Neural progenitor cell (in vitro differentiated cells): Measurements from ENCODE around the gene ASCL5. TPM values are rescaled to one million over a fixed set of nuclear protein-coding genes. Genes with fewer than 3 reads are reported as not detected.

Experiments used
- DNase-seq: peaks from one replicate; pipeline ENCODE4 v3.0.0-alpha.2; 2016; ENCODE audit warnings: low spot score
- H2AFZ ChIP-seq: fragments of 200-600 bp; sonication (generic); replicated peaks from 2 replicates; pipeline ENCODE4 v1.6.1; 2016; ENCODE audit warnings: antibody characterized with exemption
- H3F3A ChIP-seq: fragments of 200-600 bp; sonication (generic); 2 replicates; pipeline ENCODE4 v1.6.1; 2016; ENCODE audit warnings: antibody characterized with exemption, low read depth
- H3K27ac ChIP-seq: fragments of 200-600 bp; sonication (generic); 2 replicates; pipeline ENCODE4 v1.5.1; 2016; ENCODE audit warnings: mild to moderate bottlenecking
- H3K27me3 ChIP-seq: fragments of 200-600 bp; sonication (generic); 2 replicates; pipeline ENCODE4 v1.6.1; 2016; ENCODE audit warnings: mild to moderate bottlenecking, moderate library complexity
- H3K36me3 ChIP-seq: fragments of 200-600 bp; sonication (generic); 2 replicates; pipeline ENCODE4 v1.5.1; 2016
- H3K4me1 ChIP-seq: fragments of 200-600 bp; sonication (generic); 2 replicates; pipeline ENCODE4 v1.6.1; 2016; ENCODE audit warnings: mixed run types
- H3K4me2 ChIP-seq: fragments of 200-600 bp; sonication (generic); 2 replicates; pipeline ENCODE4 v1.6.1; 2016
- H3K4me3 ChIP-seq: fragments of 200-600 bp; sonication (generic); 2 replicates; pipeline ENCODE4 v1.5.1; 2016
- H3K79me2 ChIP-seq: fragments of 200-600 bp; sonication (generic); 2 replicates; pipeline ENCODE4 v1.6.1; 2016; ENCODE audit warnings: low read depth
- H3K9ac ChIP-seq: fragments of 200-600 bp; sonication (generic); 2 replicates; pipeline ENCODE4 v1.6.1; 2016
- H3K9me3 ChIP-seq: fragments of 200-600 bp; sonication (generic); 2 replicates; pipeline ENCODE4 v1.5.1; 2016; ENCODE audit warnings: low read depth
- H4K20me1 ChIP-seq: fragments of 200-600 bp; sonication (generic); 2 replicates; pipeline ENCODE4 v1.6.1; 2016; ENCODE audit warnings: low read depth
- H3K27ac Mint-ChIP-seq: 3 replicates; pipeline ENCODE4 v1.8.0; 2021; ENCODE audit warnings: mixed read lengths
- H3K27me3 Mint-ChIP-seq: 2 replicates; pipeline ENCODE4 v1.8.0; 2022; ENCODE audit warnings: low read depth, mild to moderate bottlenecking, inconsistent platforms, moderate library complexity, mixed read lengths; ENCODE audit not compliant: insufficient read depth
- H3K36me3 Mint-ChIP-seq: 3 replicates; pipeline ENCODE4 v1.8.0; 2021; ENCODE audit warnings: mixed read lengths
- H3K4me1 Mint-ChIP-seq: 3 replicates; pipeline ENCODE4 v1.8.0; 2021; ENCODE audit warnings: mixed read lengths
- H3K4me3 Mint-ChIP-seq: 3 replicates; pipeline ENCODE4 v1.8.0; 2021; ENCODE audit warnings: mild to moderate bottlenecking, moderate library complexity, mixed read lengths
- H3K9me3 Mint-ChIP-seq: 3 replicates; pipeline ENCODE4 v1.8.0; 2020; ENCODE audit warnings: mixed read lengths
- EZH2 ChIP-seq: fragments of 200-600 bp; sonication (generic); IDR thresholded peaks from 2 replicates; pipeline ENCODE4 v1.6.1; 2017; ENCODE audit warnings: antibody characterized with exemption, mild to moderate bottlenecking, moderate library complexity
- EZH2phosphoT487 ChIP-seq: fragments of 200-600 bp; sonication (generic); IDR thresholded peaks from 2 replicates; pipeline ENCODE4 v1.6.1; 2017; ENCODE audit warnings: antibody characterized with exemption
- total RNA-seq: library from RNA; depleted of rRNA; stranded (reverse); fragments of >200 nt; gene quantifications from 2 replicates; pipeline ENCODE4 v1.2.3, GENCODE V29; 2015; ENCODE audit warnings: low replicate concordance
- TF ChIP-seq, protein P1 (sequence below): fragments of 200-600 bp; sonication (generic); IDR thresholded peaks from 2 replicates; pipeline ENCODE4 v1.5.1; 2017; ENCODE audit warnings: antibody characterized with exemption, mild to moderate bottlenecking

ASCL5 gene
- total RNA-seq, 1 donor from 2014 or later = not detected

DNA sequence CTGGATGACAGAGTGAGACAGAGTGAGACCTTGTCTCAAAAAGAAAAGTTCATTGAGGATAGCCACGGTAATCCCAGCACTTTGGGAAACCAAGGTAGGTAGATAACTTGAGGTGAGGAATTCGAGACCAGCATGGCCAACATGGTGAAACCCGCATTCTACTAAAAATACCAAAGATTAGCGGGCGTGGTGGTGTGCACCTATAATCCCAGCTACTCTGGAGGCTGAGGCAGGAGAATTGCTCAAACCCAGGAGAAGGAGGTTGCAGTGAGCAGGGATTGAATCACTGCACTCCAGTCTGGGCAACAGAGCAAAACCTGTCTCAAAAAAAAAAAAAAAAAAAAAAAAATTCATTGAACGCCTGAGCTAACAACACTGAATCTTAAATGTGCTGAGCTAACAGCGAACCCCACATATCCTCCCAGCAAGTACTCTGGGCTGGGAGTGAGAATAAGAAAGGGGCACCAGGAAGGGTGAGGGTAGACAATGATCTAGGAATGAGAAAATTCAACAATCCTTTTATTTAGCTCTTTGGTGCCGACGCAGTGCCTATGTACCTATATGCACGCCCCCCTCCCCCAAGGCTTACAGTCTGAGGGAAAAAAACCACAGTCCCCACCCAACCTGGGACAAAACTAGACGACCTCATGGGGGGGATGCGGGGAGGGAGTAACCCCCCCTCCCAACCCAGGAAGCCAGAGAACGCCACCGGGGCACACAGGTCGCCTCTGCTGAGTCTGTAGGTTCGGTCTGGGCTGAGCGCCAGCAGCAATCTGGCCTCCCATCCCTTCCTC is 13.3 kb downstream of the ASCL5 start:
- H3K4me3 ChIP-seq = no peak overlapping the region
- H3K4me2 ChIP-seq = peak overlapping the region; percentile 26
- H3K27ac Mint-ChIP-seq = peak overlapping the region; percentile 83
- H4K20me1 ChIP-seq = no peaks in the 10 kb centered on the region
- peaks cover 43% of the 10 kb centered on the region for H3K4me1 Mint-ChIP-seq
- H3K27me3 Mint-ChIP-seq = peaks cover 8% of the 10 kb centered on the region
- H3F3A ChIP-seq = no peaks in the 10 kb centered on the region
- no peaks in the 10 kb centered on the region for H3K9me3 Mint-ChIP-seq
- TF ChIP-seq EZH2 (no peak), EZH2phosphoT487 (no peak)
- TF ChIP-seq, protein P1, sequence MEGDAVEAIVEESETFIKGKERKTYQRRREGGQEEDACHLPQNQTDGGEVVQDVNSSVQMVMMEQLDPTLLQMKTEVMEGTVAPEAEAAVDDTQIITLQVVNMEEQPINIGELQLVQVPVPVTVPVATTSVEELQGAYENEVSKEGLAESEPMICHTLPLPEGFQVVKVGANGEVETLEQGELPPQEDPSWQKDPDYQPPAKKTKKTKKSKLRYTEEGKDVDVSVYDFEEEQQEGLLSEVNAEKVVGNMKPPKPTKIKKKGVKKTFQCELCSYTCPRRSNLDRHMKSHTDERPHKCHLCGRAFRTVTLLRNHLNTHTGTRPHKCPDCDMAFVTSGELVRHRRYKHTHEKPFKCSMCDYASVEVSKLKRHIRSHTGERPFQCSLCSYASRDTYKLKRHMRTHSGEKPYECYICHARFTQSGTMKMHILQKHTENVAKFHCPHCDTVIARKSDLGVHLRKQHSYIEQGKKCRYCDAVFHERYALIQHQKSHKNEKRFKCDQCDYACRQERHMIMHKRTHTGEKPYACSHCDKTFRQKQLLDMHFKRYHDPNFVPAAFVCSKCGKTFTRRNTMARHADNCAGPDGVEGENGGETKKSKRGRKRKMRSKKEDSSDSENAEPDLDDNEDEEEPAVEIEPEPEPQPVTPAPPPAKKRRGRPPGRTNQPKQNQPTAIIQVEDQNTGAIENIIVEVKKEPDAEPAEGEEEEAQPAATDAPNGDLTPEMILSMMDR = no peak
- no peaks in the 10 kb centered on the region for H3K36me3 Mint-ChIP-seq
- H3K4me3 Mint-ChIP-seq = peak overlapping the region; percentile 89
- H3K27ac ChIP-seq = no peak overlapping the region
- no peaks in the 10 kb centered on the region for H3K36me3 ChIP-seq
- no peaks in the 10 kb centered on the region for H3K79me2 ChIP-seq
- peaks cover 52% of the 10 kb centered on the region for H3K27me3 ChIP-seq
- H3K9ac ChIP-seq = no peak overlapping the region
- DNase-seq = no peak
- no peak overlapping the region for H2AFZ ChIP-seq
- H3K9me3 ChIP-seq = no peaks in the 10 kb centered on the region
- peaks cover 15% of the 10 kb centered on the region for H3K4me1 ChIP-seq

DNA sequence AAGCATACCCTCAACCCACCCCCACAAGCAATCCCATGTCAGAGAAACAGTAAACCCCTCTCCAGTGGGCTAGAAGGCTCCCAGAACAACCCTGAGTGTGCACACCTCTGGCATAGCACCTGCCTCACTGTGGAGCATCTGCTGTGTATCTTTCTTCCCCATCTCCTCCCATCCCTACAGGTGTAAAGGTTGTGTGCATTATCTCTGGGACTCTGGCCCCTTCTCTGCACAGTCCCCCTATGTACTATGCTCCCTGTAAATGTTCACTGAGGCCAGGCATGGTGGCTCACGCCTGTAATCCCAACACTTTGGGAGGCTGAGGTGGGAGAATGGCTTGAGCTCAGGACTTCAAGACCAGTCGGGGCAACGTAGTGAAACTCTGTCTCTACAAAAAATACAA is 14.1 kb downstream of the ASCL5 start:
- Histone ChIP-seq H3K9me3 (no peaks in the 10 kb centered on the region), H3K4me1 (peaks cover 21% of the 10 kb centered on the region), H3K4me3 (no peak overlapping the region), H3K27me3 (peaks cover 45% of the 10 kb centered on the region), H3K79me2 (no peaks in the 10 kb centered on the region), H3F3A (no peaks in the 10 kb centered on the region), H3K27ac (no peak overlapping the region), H3K9ac (no peak overlapping the region), H3K4me2 (no peak overlapping the region), H4K20me1 (no peaks in the 10 kb centered on the region), H2AFZ (no peak overlapping the region), H3K36me3 (no peaks in the 10 kb centered on the region)
- no peaks in the 10 kb centered on the region for H3K9me3 Mint-ChIP-seq
- H3K4me3 Mint-ChIP-seq = peak overlapping the region; percentile 63
- H3K27ac Mint-ChIP-seq = peak overlapping the region; percentile 83
- DNase-seq = no peak
- TF ChIP-seq, protein P1 = no peak
- TF ChIP-seq EZH2 = no peak
- TF ChIP-seq EZH2phosphoT487 = no peak
- peaks cover 8% of the 10 kb centered on the region for H3K27me3 Mint-ChIP-seq
- H3K4me1 Mint-ChIP-seq = peaks cover 49% of the 10 kb centered on the region
- H3K36me3 Mint-ChIP-seq = no peaks in the 10 kb centered on the region

DNA sequence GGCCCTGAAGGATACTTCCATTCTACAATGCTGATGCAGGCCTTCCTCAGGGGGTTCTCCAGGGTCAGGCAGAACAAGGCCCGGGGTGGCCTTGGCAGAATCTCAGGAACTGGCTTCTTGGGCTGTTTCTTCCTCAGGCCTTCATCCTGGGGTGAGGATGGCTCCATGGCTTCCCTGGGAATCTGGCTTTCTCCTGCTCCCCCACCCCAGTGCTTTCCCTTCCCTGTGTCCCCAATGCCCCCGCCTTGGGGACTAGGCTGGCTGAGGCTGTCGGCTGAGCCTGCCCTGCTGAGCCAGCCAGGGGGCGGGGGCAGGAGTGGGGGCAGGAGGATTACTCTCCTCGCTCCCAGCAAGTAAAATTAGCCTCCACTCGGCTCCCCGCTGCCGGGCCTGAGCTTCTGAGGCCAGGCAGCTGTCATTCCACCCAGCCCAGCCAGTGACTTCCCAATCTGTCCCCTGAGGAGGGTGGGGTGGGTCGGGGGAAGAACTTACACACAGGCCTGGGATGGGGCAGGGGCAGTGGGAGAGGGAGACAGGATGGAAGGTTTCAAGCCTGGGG is 14.7 kb downstream of the ASCL5 start, which contains the start of gene CACNA1S:
Gene CACNA1S (minus strand): TSS at position 254 of the 559 bp plus-strand sequence. CDS start 87 bp downstream, at position 167.
- Histone ChIP-seq H3K9me3 (no peaks in the 10 kb centered on the region), H3K27me3 (peaks cover 38% of the 10 kb centered on the region), H3K27ac (no peak within 1 kb of the TSS), H3K79me2 (no peaks in the 10 kb centered on the region), H3K4me3 (no peak within 1 kb of the TSS), H3F3A (no peaks in the 10 kb centered on the region), H2AFZ (peak within 1 kb of the TSS; percentile 10), H3K36me3 (no peaks in the 10 kb centered on the region), H4K20me1 (no peaks in the 10 kb centered on the region), H3K4me1 (peaks cover 21% of the 10 kb centered on the region), H3K9ac (no peak within 1 kb of the TSS), H3K4me2 (no peak within 1 kb of the TSS)
- H3K9me3 Mint-ChIP-seq = no peaks in the 10 kb centered on the region
- peaks cover 56% of the 10 kb centered on the region for H3K4me1 Mint-ChIP-seq
- TF ChIP-seq EZH2 (no peak), EZH2phosphoT487 (no peak)
- TF ChIP-seq, protein P1 = no peak
- peaks cover 8% of the 10 kb centered on the region for H3K27me3 Mint-ChIP-seq
- no peaks in the 10 kb centered on the region for H3K36me3 Mint-ChIP-seq
- H3K4me3 Mint-ChIP-seq = peak within 1 kb of the TSS; percentile 63
- peak within 1 kb of the TSS; percentile 92 for H3K27ac Mint-ChIP-seq
- DNase-seq = peak; percentile 53
